Lower lobe of right lung (tissue), 2 donors: ENCODE results near the gene CPNE5. TPM values are rescaled to one million over a fixed set of nuclear protein-coding genes. Genes with fewer than 3 reads are reported as not detected.

Experiments used
- ATAC-seq, 2 donors: fragments of 200-7000 bp; cut with Tn5 transposase; one replicate each; pipeline ENCODE4 v1.9.1; 2020 to 2022; ENCODE audit warnings: mild to moderate bottlenecking in 2 of 2, moderate library complexity in 2 of 2
- DNase-seq: peaks from one replicate; pipeline ENCODE4 v3.0.0-alpha.2; 2020
- H3K27ac ChIP-seq: fragments of 200-600 bp; one replicate; pipeline ENCODE4 v1.8.0; 2022
- H3K27me3 ChIP-seq: fragments of 200-600 bp; one replicate; pipeline ENCODE4 v1.8.0; 2022; ENCODE audit warnings: low read depth
- H3K36me3 ChIP-seq: fragments of 200-600 bp; one replicate; pipeline ENCODE4 v1.8.0; 2022; ENCODE audit warnings: mild to moderate bottlenecking
- H3K4me1 ChIP-seq: fragments of 200-600 bp; one replicate; pipeline ENCODE4 v1.8.0; 2022
- H3K4me3 ChIP-seq: fragments of 200-600 bp; one replicate; pipeline ENCODE4 v1.8.0; 2022; ENCODE audit warnings: mild to moderate bottlenecking
- H3K9me3 ChIP-seq: fragments of 200-600 bp; one replicate; pipeline ENCODE4 v1.8.0; 2022
- intact Hi-C: fragments of 100-400 bp; cut with DNase I; formaldehyde crosslinking; loops from one replicate; pipeline ENCODE4 v1.11.0; 2022
- total RNA-seq: library from RNA; stranded (reverse); fragmentation: NEBNext Ultra II Directional; extraction: Animal tissue kit (Norgen Biotek cat#: 25700); gene quantifications from one replicate; pipeline ENCODE4 v1.2.1, GENCODE V29; 2021
- TF ChIP-seq, protein P1 (sequence below): fragments of 200-600 bp; IDR thresholded peaks from one replicate; pipeline ENCODE4 v1.8.0; 2022; ENCODE audit warnings: antibody characterized with exemption, mild to moderate bottlenecking
- donor health status: DM: no; HTN: yes; CAD: no; lungs with severe emphysema.

Gene CPNE5
- total RNA-seq, 1 donor from 2014 or later: 2.4 TPM

DNA sequence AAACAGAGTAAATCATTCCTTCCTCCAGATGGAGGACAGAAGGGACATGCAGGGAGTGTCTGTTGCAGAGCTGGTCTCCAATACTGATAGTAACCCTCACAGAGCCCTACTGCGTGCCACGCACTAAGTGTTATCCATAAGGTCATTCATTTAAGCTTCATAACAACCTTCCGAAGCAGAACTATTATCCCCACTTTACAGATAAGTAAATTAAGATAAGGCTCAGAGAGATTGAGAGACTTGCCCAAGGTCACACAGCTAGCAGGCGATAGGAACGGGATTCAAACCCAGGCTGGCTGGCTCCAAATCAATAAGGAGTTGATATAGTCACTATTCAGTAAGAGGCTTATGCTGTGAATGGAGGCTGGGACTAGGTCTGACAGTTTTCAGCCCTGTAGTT lies 30.6 kb downstream of the CPNE5 start:
- Histone ChIP-seq H3K9me3 (no peaks in the 10 kb centered on the region), H3K27me3 (no peaks in the 10 kb centered on the region), H3K36me3 (no peaks in the 10 kb centered on the region), H3K4me3 (no peak overlapping the region), H3K27ac (no peak overlapping the region), H3K4me1 (no peaks in the 10 kb centered on the region)
- ATAC-seq (no peak), DNase-seq (no peak)
- intact Hi-C loops: no loop called here
- TF ChIP-seq, protein P1, sequence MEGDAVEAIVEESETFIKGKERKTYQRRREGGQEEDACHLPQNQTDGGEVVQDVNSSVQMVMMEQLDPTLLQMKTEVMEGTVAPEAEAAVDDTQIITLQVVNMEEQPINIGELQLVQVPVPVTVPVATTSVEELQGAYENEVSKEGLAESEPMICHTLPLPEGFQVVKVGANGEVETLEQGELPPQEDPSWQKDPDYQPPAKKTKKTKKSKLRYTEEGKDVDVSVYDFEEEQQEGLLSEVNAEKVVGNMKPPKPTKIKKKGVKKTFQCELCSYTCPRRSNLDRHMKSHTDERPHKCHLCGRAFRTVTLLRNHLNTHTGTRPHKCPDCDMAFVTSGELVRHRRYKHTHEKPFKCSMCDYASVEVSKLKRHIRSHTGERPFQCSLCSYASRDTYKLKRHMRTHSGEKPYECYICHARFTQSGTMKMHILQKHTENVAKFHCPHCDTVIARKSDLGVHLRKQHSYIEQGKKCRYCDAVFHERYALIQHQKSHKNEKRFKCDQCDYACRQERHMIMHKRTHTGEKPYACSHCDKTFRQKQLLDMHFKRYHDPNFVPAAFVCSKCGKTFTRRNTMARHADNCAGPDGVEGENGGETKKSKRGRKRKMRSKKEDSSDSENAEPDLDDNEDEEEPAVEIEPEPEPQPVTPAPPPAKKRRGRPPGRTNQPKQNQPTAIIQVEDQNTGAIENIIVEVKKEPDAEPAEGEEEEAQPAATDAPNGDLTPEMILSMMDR: no peak

DNA sequence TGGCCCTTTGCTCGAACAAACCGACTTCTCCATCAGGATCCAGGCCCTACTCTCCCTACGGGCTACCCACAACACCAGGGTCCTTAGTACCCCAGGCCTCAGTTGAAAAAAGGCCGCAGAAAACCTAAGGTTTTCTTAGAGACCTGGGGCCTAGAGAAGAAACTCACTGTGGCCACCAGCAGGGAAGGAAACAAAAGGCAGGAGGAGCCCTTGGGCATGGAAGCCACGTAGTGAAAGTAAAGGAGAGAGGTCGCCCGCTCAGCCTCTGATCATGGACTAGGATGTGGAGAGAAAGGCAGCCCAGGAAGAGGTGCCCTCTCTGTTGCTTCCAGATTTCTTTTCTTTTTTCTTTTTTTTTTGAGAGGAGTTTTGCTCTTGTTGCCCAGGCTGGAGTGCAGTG lies 31.5 kb downstream of the CPNE5 start:
- no peaks in the 10 kb centered on the region for H3K36me3 ChIP-seq
- intact Hi-C loops: no loop called here
- no peak for DNase-seq
- no peaks in the 10 kb centered on the region for H3K4me1 ChIP-seq
- no peak overlapping the region for H3K27ac ChIP-seq
- H3K27me3 ChIP-seq: no peaks in the 10 kb centered on the region
- no peak for ATAC-seq
- no peaks in the 10 kb centered on the region for H3K9me3 ChIP-seq
- TF ChIP-seq, protein P1: no peak
- H3K4me3 ChIP-seq: no peak overlapping the region

GRCh38 chr6:36807143-36807542 lies 32.1 kb downstream of the CPNE5 start:
- intact Hi-C loops: no loop called here
- Histone ChIP-seq H3K27ac (no peak overlapping the region), H3K36me3 (no peaks in the 10 kb centered on the region), H3K9me3 (no peaks in the 10 kb centered on the region), H3K27me3 (no peaks in the 10 kb centered on the region), H3K4me3 (no peak overlapping the region), H3K4me1 (no peaks in the 10 kb centered on the region)
- DNase-seq (no peak), ATAC-seq (no peak)
- TF ChIP-seq, protein P1: no peak

GRCh38 chr6:36805917-36806316 lies 33.3 kb downstream of the CPNE5 start:
- no peaks in the 10 kb centered on the region for H3K27me3 ChIP-seq
- H3K4me1 ChIP-seq: no peaks in the 10 kb centered on the region
- no peak for ATAC-seq
- DNase-seq: no peak
- intact Hi-C loops: no loop called here
- H3K36me3 ChIP-seq: no peaks in the 10 kb centered on the region
- no peak overlapping the region for H3K4me3 ChIP-seq
- H3K9me3 ChIP-seq: no peaks in the 10 kb centered on the region
- TF ChIP-seq, protein P1: no peak
- H3K27ac ChIP-seq: no peak overlapping the region

- H3K4me3 ChIP-seq: no peak overlapping the region
- TF ChIP-seq, protein P1: no peak
- H3K4me1 ChIP-seq: no peaks in the 10 kb centered on the region
- no peak overlapping the region for H3K27ac ChIP-seq
- intact Hi-C loops: no loop called here
- DNase-seq (no peak), ATAC-seq (no peak)
- no peaks in the 10 kb centered on the region for H3K27me3 ChIP-seq
- no peaks in the 10 kb centered on the region for H3K36me3 ChIP-seq
- no peaks in the 10 kb centered on the region for H3K9me3 ChIP-seq
Observed at GRCh38 chr6:36805096-36805797, 34.0 kb downstream of the CPNE5 start.
